Suppressor macrophage (primary cell): ENCODE data around the gene IQSEC1.

Experiments
- DNase-seq, 4 experiments: peaks; one replicate each; pipeline ENCODE4 v3.0.0-alpha.2; 2020 to 2022

The IQSEC1 gene

DNA sequence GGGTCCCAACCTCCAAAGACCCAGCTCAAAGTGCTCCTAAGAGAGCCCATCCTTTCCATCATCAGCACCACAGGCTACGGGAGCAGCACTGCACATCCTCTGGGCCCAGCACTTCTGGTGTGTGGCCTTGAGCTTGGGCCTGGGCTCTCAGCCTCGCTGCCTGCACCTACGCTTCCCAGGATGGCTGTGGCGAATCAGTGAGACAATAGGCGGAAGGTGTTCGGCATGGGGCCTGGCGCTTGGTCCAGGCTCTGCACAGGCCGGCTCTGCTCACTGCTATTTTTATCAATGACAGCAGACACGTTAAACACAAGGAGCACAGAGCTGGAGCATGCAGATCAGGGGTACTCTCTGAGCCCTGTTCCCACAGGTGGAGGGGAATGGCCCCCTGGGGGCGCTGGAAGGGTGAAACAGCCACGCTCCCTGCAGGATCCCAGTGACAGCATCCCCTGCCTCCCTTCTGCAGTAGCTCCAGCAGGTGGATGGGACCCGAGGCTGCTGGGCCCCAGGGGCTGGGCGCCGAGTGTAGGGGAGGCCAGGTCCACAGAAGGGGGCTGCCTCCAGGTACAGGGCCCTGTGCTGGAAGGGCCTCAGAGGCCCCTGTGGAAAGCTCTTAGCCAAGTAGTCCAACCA lies 141.8 kb downstream of the IQSEC1 start:
- DNase-seq = no peak

DNA sequence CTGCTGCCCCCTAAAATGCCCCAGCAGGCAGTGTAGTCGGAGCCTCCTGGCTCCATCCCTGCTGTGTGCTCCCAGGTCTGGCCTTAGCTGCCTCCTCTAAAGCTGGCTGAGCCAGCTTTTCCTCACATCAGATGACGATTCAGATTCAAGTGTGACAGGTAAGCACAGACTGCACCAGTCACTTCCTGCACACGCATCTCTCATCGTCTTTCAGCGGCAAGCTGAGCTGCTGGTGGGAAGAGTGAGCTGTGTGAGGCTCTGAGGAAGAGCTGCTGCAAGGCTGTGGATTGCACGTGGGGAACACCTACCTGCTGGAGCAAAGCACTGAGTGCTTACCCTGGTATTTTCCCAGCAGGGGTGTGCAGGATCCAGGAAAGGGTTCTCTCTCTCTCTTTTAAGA lies 143.4 kb downstream of the IQSEC1 start:
- DNase-seq = no peak

DNA sequence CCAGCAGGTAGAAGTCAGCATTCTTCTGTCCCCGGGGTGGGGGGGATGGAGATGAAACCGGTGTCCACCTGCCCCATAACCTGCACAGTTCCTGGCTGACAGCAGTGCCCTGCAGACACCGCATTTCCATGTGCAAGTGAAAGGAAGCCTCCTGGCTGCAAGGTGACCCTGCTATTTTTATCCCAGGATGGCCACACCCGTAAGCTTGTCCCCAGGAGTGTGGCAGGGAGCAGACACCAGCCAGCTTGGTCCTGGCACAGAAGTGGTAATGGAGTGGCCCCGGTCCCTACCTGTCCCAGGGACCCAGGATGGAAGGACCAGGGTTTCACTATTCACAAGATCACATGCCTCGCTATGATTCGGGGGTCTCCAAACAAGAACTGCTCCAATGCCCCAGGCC lies 146.6 kb downstream of the IQSEC1 start:
- no peak for DNase-seq

DNA sequence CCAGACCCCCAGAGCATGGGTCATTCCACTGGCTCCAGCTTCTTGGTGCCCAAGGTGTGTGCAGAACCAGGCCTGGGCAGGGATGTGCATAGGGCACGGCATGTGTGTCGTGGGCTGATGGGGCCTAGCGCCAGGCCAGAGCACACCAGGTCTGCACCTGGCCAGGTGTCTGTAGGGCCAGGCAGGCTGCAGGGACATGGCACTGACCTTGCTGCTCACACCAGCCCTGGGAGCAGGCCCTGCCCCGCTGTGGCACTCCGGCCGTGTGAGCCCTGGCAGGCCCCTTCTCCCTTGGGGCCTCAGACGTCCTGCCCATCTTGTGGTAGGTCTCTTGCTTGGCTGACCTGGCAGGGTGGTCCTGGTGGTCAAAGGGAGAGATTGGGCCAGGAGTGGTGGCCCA lies 147.6 kb downstream of the IQSEC1 start:
- no peak for DNase-seq

DNA sequence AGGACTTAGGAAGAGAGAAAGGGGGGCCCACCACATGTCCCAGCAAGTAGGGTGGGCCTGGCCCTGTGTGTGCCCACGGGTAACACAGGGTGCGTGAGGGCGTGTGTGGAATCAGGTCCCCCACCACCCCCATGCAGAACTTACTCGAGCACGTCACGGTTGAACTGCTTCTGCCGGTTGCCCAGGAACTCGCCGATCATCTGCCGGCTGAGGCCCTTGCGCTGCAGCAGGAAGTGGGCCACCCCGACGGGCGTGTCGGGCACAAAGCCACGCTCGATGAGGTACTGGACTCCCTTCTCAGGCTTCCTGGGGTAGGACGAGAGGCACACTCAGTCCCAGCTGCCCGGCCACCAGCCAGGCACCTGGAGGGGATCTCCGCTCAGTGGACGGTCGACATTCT lies 148.8 kb downstream of the IQSEC1 start:
- DNase-seq = no peak

DNA sequence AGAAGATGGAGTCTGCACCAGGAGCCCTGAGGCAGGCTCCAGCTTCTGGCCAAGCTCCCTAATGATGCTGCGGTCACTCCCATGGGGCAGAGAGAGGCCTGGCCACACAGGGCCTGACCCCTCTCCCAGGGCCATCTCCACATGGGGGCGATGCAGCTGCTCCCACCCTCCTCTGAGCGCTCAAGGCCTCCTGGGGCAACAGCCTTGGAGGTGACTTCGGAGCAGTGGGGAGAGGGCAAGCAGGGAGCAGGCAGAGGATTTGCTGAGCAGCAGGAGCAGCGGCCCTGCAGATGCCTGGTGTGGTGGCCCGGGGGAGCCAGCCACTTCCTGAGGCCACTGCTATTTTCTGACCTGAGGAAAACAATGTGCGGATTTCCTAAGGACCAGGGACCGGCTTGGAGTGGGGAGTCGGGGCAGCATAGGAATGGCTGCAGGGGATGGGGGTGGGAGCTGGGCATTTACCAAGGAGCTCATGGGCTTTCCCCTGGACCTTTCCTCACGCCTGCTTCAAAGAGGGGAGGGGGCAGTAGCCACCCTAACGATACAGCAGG lies 150.3 kb downstream of the IQSEC1 start:
- no peak for DNase-seq

DNA sequence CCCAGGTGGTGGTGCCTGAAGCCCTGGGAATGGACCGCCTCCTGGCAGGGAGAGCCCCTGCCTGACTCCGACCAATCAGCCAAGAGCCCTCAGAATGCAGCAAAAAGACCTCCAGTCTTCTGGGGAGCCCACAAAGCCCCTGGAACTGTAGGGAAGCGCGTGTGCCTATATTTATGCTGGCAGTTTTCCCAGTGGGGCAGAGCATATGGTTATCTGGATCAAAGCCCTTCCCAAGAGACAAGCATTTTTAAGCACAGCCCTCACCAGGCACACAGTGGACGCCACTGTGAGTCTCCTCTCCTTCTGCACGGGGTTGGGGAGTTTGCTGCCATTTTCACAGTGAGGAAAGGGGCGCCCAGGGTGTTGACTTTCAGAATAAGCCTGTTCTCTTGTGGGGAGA lies 150.9 kb downstream of the IQSEC1 start:
- DNase-seq = no peak

DNA sequence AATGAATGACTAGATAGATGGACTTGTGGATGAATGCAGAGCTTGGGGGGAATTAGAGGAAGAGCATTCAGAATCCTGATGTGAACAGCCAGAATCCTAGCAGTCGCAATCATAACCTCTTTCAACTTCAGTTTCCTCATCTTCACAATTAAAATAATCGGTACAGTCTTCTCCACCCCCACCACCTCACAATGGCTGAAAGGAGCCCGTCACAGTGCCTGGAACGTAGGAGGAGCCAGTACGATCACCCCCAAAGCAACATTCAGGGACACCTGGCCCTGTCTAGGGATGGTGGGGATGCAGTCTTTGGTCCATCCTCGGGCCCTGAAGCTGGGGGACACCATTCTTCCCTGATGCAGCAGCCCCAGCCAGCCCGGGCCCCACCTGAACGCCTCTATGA lies 151.5 kb downstream of the IQSEC1 start:
- DNase-seq = no peak

DNA sequence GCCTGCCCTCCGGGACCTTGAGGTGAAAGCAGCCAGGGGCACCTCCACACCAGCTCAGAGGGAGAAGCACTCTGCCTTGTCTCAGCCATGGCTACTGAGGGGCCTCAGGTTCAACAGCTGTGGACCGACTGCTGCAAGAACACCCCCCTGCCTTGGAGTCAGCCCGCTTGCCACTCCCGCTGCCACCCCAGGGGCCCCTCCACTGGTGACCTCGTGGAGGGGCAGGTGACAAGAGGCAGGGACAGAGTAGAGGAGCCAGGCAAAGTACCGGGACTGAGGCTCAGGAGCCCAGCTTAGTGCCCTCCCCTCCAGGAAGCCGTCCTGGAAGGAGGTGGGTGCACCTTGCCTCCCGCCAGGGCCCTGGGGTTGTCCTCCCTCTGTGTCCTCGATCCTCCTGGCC lies 152.3 kb downstream of the IQSEC1 start:
- DNase-seq = no peak

DNA sequence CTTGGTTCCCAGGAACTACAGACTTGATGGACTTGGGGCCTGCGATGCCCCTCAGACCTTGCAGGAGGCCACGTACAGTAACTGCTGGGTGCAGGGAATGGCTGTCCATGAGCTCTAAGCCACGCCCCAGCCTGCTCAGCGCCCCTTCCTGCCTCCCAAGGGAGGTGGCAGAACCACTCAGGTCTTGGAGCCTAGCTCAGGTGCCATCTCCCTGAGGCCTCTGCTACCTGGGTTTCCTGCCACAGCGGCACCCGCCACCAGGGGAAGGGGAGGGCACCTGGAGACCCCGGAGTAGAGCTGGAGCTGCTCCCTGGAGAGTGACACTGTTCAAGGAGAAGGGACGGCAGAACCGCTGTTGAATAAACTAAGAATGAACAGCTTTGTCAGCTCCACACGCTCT lies 154.0 kb downstream of the IQSEC1 start:
- DNase-seq = no peak

DNA sequence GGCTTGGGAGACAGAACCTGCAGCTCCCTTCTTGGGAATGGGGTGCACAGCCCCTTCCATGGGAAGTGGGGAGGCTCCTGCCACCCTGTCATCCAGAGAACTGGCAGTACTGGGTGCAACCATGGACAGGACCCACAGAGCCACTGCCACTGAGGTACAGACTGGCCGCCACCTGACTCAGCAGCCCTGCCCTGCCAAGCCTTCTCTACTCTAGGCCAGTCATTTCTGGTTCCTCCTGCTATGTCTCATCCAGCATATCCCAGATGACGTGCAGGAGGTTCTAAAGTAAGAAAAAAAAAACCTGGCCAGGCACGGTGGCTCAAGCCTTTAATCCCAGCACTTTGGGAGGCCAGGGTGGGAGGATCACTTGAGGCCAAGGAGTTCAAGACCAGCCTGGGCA lies 155.0 kb downstream of the IQSEC1 start:
- DNase-seq = no peak

DNA sequence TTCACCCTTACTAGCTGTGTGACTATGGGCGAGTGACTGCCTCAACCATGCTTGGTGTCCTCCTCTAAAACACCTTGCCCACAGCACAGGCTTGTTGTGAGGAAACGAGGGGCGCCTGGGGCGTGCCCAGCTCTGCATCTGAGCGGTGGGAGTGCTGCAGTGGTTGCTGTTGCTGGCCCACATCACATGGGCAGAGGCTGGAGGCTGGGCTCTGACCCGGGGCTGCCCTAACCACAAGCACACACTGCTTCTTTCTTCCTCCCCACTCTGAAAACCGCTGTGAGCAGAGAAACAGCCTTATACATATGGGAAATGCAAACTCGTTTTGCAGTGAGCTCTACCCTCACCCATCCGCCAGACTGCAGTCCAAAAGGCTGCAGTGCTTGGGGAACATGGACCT lies 157.1 kb downstream of the IQSEC1 start:
- peak in 3 of 4 experiments; percentile 13 to 48 (median 31) for DNase-seq

DNA sequence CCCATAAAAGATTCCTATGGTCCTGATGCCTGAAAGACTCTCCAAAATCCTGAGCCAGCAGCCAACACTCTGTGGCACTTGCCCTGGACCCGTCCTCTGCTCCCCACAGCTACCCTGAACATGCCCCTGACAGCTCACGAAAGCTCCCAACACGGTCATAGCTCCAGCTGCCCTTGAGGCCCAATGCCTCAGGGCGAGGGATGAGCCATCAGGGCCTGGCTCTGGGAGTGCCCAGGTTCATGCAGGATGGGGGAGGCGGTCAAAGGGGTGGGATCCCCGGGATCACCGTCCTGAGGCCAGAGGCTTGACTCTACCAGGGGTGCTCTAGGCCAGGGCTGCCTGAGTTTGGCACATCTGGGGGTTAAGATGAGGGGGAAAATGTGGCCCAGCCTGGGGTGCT lies 159.1 kb downstream of the IQSEC1 start:
- no peak for DNase-seq

DNA sequence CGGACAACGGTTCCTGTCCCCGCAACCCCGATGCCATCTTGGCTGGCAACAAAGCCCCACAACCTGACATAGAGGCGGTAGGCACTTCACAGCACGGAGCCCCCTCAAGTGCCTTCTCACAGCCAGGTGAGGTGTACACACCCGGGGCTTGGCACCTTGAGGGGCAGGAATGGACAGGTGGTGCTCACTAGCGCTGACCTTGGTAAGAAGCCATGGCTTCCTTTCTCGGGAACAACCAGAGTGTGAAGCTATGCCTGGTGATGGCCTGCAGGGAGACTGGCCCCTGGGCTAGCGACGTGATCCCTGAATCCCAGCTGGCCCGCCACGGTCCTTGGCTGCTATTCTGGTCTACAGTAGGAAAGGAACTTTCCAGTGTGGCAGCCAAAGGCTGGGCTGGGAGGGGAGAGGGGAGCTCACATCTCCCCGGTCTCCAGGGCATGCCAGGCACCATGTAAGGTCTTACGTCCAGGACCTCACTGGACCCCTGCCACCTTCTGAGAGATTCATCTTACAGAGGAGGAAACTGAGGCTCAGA lies 161.3 kb downstream of the IQSEC1 start:
- no peak for DNase-seq

DNA sequence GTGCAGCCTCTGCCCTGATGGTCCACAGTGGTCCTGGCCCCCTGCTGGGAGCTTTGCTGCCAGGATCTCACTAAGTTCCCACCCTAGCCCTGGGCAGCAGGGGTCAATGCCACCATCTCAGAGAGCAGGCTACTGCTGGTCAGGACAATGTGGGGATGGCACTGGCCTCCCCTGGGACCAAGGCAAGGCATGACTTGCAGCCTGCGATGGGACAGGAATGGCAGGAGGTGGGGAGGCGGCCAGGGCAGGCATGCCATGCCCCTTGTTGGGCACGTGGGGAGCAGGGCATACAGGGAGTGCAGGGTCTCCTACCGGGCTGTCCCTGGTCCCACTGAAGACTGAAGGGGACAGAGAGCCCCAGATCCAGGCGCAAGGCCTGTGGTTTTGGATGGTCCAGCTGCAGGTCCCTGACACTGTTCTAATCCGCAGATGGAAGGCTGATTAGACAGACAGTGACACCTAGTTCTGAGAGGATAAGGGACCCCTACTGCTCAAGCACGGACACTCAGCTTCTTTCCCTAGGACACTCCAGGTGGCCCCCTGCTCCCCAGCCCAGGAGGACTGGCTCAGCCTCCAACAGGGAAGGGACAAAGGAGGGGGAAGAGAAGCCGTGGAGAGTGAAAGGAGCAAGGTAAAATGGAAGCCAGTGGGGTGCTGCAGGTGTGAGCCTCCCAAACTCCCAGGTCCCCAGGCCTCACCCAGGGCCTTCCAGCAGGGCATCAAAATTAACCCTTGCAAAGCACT lies 162.7 kb downstream of the IQSEC1 start:
- DNase-seq = no peak

DNA sequence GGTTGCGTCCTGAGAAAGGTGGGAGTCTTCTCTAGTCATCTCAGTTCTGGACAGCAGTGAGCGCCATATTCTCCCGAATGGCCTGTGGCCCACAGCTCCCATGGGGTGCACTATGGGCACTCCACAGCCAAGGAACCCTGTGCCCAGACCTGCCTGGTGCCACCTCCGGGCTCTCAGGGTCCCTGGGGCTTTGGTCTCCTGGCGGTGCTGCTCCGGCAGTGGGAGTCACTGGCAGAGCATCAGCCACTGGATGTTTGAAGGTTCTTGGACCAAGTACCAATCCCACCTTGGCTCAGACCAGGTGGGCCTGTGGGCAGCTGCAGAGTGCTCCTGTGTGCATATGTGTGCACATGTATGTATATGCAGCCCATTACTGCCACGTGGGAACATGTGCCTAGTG lies 163.5 kb downstream of the IQSEC1 start:
- no peak for DNase-seq

DNA sequence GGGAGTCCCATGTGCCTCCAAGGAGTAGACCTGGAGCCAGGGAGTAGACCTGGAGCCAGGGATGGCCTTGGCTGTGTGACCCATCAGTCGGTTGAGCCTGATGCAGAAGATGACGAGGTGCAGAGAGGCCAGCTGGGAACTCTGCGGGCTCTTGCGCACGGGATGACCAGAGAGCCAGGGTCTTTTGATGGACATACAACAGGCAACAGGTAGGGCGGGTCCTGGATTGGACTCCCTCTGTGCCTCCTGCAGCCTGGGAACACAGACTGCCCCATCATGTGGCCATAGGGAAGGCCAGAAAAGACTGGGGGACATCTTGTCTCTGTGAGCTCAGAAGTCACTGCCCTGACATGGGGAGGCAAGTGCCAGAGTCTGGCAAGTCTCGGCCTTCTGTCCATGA lies 164.4 kb downstream of the IQSEC1 start:
- no peak for DNase-seq

DNA sequence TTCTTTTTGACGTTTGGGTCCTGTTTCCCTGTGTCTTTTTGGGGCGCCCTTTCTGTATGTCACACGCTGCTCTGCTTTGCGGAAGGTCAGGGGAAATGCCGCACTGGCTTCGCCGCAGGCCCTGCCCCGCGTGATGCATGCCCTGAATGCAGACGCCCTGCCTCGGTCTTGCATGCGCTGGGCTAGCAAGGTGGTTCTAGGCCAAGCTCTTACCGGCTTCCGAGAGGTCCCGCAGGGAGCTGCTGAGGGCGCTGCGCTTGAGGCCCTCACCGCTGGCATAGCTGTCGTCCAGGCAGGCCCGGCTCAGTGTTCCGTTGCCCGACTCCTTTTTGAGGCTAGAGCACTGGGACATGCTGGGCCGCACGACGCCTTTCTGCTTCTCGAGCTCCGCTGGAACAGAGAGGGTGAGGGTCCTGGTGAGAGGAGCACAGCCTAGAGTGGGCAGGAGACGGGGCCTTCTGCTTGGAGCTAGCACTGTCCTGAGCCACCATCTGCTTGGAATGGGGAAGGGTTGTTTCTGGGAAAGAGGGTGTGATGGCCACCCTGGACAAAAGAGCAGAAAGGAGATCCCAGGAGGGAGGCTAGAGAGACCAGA lies 165.0 kb downstream of the IQSEC1 start:
- DNase-seq = no peak

DNA sequence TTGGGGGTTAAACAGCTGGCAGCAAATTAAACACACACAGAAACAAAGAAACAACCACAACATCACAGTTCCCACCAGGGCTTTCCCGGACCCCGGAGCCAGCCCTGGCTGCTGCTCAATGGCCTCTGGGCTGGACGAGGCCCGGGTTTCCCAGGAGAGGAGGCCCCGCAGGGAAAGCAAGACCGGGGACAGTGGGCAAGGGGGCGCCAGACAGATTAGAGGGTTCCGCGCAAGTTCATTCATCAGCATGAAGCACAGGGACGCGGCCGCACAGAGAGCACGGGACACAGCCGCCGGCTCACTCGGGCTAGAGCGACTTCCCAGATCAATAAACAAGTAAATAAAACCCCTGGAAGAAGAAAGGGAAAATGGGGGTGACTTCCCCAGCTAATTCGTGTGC lies 165.5 kb downstream of the IQSEC1 start:
- DNase-seq = no peak

DNA sequence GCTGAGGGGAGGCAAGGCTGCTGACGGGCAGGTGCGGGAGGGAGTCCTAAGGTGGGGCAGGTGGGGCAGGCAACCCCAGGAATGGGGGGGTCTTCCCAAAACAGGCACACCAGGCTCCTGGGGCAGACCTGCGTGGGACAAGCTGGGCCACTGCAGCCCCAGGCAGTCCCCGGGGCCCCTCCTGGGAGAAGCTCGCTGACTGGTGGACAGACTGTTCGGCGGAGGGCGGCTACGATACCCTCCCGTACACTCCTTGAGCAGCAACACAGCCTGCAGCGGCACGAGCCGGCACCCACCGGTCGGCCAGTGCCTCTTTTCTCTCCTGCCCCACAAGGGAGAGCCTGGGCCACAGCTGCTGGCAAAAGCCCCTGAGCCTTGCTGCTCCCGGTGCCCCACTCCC lies 165.9 kb downstream of the IQSEC1 start:
- no peak for DNase-seq

DNA sequence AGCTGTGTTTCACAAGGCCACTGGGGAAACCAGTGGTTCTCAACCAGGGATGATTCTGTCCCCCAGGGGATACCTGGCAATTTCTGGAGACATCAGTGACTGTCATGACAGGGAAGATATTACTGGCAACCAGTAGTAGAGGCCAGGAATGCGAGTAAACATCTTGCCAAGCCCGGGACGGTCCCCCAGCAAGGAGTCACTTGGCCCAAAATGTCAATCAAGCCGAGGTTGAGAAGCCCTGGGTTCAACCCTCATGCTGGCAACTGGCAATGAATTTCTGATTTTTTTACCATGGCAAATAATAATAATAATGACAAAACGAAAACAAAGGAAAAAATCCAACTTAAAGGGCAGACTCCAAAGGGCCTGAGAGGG lies 166.3 kb downstream of the IQSEC1 start:
- DNase-seq = no peak

DNA sequence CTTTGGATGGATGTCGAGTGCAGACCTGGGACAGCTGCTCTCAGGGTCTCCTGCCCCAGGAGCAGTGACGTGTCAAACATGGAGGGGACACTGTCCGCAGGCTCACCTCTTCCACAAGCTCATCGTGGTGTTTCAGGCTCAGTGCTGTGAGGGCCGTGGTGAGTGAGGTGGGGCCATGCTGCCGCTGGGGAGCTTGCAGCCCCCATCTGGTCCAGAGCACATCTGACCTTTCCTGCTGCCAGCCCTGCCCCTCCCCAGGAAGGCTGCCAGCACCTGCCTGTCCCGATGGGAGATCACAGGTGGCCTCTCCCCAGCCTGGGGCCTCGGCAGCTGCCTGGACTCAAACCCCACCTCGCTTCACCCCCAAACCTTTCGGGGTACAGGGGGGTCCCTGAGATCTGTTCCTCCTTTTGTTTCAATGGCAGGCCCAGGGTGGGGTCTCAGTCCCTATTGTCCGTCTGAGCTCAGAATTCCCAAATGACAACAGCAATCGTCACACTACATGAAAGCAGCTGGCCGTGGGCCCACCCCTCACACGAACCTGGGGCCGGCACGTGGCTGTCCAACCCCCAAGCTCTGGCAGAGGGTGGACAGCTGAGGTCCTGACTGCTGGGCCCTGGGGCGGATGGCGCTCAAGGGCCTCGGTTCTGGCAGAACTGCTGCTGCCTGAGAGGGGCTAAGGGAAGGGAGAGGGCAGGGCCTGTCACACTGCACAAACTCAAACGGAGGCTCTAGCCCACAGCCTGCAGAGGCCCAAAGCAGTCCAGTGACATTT lies 166.9 kb downstream of the IQSEC1 start:
- DNase-seq = no peak
